Heart left ventricle (tissue), 16 donors: ENCODE data around the gene CNOT3. TPM values are rescaled to one million over a fixed set of nuclear protein-coding genes. Genes with fewer than 3 reads are reported as not detected.

ENCODE experiments used
- ATAC-seq, 4 donors: fragments of 200-7000 bp; cut with Tn5 transposase; one replicate each; pipeline ENCODE4 v1.9.1; 2020 to 2022; ENCODE audit warnings: moderate library complexity in 4 of 4, mild to moderate bottlenecking in 3 of 4, moderate number of reproducible peaks in 1 of 4
- DNase-seq, 5 donors: peaks; one replicate each; pipeline ENCODE4 v3.0.0-alpha.2; 2020
- H3K27ac ChIP-seq, 12 donors: fragments of 200-600 bp; sonication (generic) in 4 of 12; one replicate each; pipeline versions ENCODE4 v1.5.0 to v1.8.0; 2016 to 2022; ENCODE audit warnings: mild to moderate bottlenecking in 2 of 12
- H3K27me3 ChIP-seq, 9 donors: fragments of 200-600 bp; sonication (generic) in 2 of 9; one replicate each; pipeline versions ENCODE4 v1.5.1 to v1.8.0; 2016 to 2022; ENCODE audit warnings: mild to moderate bottlenecking in 3 of 9
- H3K36me3 ChIP-seq, 9 donors: fragments of 200-600 bp; sonication (generic) in 2 of 9; one replicate each; pipeline versions ENCODE4 v1.5.0 to v1.8.0; 2018 to 2022; ENCODE audit warnings: mild to moderate bottlenecking in 2 of 9
- H3K4me1 ChIP-seq, 12 donors: fragments of 200-600 bp; sonication (generic) in 4 of 12; one replicate each; pipeline versions ENCODE4 v1.5.0 to v1.8.0; 2016 to 2022; ENCODE audit warnings: mild to moderate bottlenecking in 3 of 12
- H3K4me3 ChIP-seq, 12 donors: fragments of 200-600 bp; sonication (generic) in 4 of 12; one replicate each; pipeline versions ENCODE4 v1.5.0 to v1.8.0; 2017 to 2022; ENCODE audit warnings: mild to moderate bottlenecking in 9 of 12, moderate library complexity in 4 of 12
- H3K9me3 ChIP-seq, 12 donors: fragments of 200-600 bp; sonication (generic) in 4 of 12; one replicate each; pipeline versions ENCODE4 v1.5.0 to v1.8.0; 2016 to 2022; ENCODE audit warnings: mild to moderate bottlenecking in 1 of 12
- POLR2A ChIP-seq, 2 donors: fragments of 450-650 bp; IDR thresholded peaks; one replicate each; pipeline ENCODE4 v1.6.1; 2017; ENCODE audit warnings: antibody characterized with exemption in 2 of 2, mild to moderate bottlenecking in 2 of 2, moderate library complexity in 2 of 2
- WGBS, 4 donors: extraction: QIAGEN DNeasy Blood & Tissue Kit in 2 of 4; methylation state at CpG; one replicate each; pipeline versions ENCODE4 v1.1.5 to v1.1.7; 2013 to 2018; 5-methylcytosine and 5-hydroxymethylcytosine counted together
- intact Hi-C, 10 donors: fragments of 100-400 bp; cut with DNase I; formaldehyde crosslinking; loops; one replicate each; pipeline versions ENCODE4 v1.11.1 to v1.14.2; 2022
- polyA plus RNA-seq, 2 donors: library from polyadenylated mRNA; stranded (reverse); fragments of 200-250 nt; gene quantifications; one replicate each; pipeline ENCODE4 v1.2.3, GENCODE V29; 2013
- total RNA-seq, 9 donors: library from RNA; depleted of rRNA in 2 of 9; stranded (reverse); fragments of >200 nt in 2 of 9; fragmentation: NEBNext Ultra II Directional in 3 of 9; extraction: Animal tissue kit (Norgen Biotek cat#: 25700) in 3 of 9; gene quantifications; one replicate each; pipeline versions ENCODE4 v1.1.0 to v1.2.4, GENCODE V29; 2016 to 2023
- TF ChIP-seq, protein P1 (sequence below), 12 donors: fragments of 200-600 bp; sonication (generic) in 4 of 12; IDR thresholded peaks; one replicate each; pipeline versions ENCODE4 v1.5.0 to v1.8.0; 2018 to 2022; ENCODE audit warnings: antibody characterized with exemption in 12 of 12, mild to moderate bottlenecking in 5 of 12
- donor health status: ischemic (EF 13 %, LVEDD 7.1; RV severe dilation, severe dysfunction).
- donor health status: healthy with polysubstance abuse.
- donor health status: DM: no; HTN: yes; CAD: no.
- donor health status: DM: no; HTN: no; CAD: no.
- donor health status: ischemic (EF 25% LVEDD 6.9; RV normal size, moderate dysfunction).
- donor health status: ischemic (EF 25% LVEDD 5.7; RV mildly dilated, moderate dysfunction).
- donor health status: healthy.
- donor health status: DM: yes; HTN: yes; CAD: no.
- donor health status: ischemic (EF 35%, LVEDD 5.7; RV mildly dilated, moderate dysfunction).
- donor health status: nonischemic (EF 11% LVEDD 7.7; RV severe dilation, severe dysfunction).
- donor health status: DM: yes; HTN: yes; CAD: no.
- donor health status: PGD.
- donor health status: ischemic (EF 29% LVEDD 5.4; RV normal size, mild dysfunction).
- donor health status: nonischemic (EF 23%, LVEDD 6.1; RV moderate dilation, normal function).

Gene CNOT3
- total and polyA plus RNA-seq, 11 donors = 12.6 to 28.2 (median 18.1) TPM

DNA sequence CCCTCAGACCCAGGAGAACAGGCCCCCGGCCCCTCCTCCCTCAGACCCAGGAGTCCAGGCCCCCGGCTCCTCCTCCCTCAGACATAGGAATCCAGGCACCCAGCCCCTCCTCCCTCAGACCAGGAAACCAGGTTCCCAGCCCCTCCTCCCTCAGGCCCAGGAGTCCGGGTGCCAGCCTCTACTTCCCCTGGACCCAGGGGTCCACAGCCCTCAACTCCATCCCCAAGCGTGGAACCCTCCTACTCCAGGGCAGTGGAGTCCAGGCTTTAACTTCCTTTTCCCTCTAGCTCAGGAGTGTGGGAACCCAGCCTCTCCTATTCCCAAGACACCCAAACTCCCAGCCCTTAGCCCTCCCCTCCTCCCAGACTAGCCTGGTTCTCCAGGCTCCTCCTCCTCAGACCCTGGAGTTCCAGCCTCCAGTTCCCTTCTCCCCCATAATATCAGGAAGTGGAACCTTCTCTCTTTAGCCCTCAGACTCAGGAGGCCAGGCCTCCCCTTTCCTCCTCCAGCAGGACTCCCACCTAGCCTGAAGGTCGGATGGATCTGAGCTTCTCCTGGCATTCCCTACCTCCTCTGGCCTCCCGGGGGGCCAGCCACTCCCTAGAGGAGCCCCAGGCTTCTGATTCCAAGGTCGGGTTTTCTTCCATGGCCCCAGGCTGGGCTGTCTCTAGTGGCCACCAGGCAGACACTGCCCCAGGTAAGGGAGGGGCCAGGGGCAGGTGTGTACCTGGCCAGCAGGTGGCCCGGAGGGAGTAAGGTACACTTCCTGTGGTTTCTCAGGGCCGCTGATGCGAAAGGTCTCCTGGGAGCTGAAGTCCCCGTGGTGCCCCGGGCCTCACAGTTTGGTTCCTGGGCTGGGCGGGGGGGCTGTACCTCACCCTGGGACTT, 35.2 kb downstream of the CNOT3 start, which contains the start of gene TMC4:
TMC4 (minus strand) TSS at position 690 of the 888 bp plus-strand sequence; CDS start at position 647, 43 bp downstream.
- peak in 2 of 5 donors; percentile 51 to 55 for DNase-seq
- peak in 3 of 4 donors; percentile 26 to 55 (median 52) for ATAC-seq
- peaks cover 0 to 17% (median 2%) of the 10 kb centered on the region in 12 donors for H3K4me1 ChIP-seq
- H3K4me3 ChIP-seq = peak within 1 kb of the TSS in 8 of 12 donors; percentile 25 to 51 (median 36)
- no peaks in the 10 kb centered on the region for H3K9me3 ChIP-seq
- peaks cover 0 to 13% (median 0%) of the 10 kb centered on the region in 9 donors for H3K27me3 ChIP-seq
- intact Hi-C loops = loop anchor here in 1 of 10 donors (5.0 kb wide), 1 partner anchor 60 kb away; no protein-coding TSS in a partner anchor
- TF ChIP-seq POLR2A (IDR thresholded peaks at IDR 0.05) = no peak
- TF ChIP-seq, protein P1, sequence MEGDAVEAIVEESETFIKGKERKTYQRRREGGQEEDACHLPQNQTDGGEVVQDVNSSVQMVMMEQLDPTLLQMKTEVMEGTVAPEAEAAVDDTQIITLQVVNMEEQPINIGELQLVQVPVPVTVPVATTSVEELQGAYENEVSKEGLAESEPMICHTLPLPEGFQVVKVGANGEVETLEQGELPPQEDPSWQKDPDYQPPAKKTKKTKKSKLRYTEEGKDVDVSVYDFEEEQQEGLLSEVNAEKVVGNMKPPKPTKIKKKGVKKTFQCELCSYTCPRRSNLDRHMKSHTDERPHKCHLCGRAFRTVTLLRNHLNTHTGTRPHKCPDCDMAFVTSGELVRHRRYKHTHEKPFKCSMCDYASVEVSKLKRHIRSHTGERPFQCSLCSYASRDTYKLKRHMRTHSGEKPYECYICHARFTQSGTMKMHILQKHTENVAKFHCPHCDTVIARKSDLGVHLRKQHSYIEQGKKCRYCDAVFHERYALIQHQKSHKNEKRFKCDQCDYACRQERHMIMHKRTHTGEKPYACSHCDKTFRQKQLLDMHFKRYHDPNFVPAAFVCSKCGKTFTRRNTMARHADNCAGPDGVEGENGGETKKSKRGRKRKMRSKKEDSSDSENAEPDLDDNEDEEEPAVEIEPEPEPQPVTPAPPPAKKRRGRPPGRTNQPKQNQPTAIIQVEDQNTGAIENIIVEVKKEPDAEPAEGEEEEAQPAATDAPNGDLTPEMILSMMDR (IDR thresholded peaks at IDR 0.05) = no peak
- peaks cover 0 to 7% (median 0%) of the 10 kb centered on the region in 9 donors for H3K36me3 ChIP-seq
- WGBS, 4 donors = 12 to 20% (median 16%) methylated on average over 7 to 13 of the region's 13 CpGs
- H3K27ac ChIP-seq = peak within 1 kb of the TSS in 8 of 12 donors; percentile 29 to 78 (median 62)

- DNase-seq (no peak), ATAC-seq (no peak)
- intact Hi-C loops = loop anchor here in 1 of 10 donors (5.0 kb wide), 1 partner anchor 59 kb away; no protein-coding TSS in a partner anchor
- 35 to 48% (median 44%) methylated on average over 10 to 15 of the region's 15 CpGs for WGBS, 4 donors
- H3K4me3 ChIP-seq = peak overlapping the region in 4 of 12 donors; percentile 38 to 51 (median 44)
- H3K27ac ChIP-seq = peak overlapping the region in 3 of 12 donors; percentile 67 to 78 (median 75)
- peaks cover 0 to 11% (median 0%) of the 10 kb centered on the region in 9 donors for H3K36me3 ChIP-seq
- H3K9me3 ChIP-seq = no peaks in the 10 kb centered on the region
- TF ChIP-seq POLR2A (IDR thresholded peaks at IDR 0.05) = no peak
- TF ChIP-seq, protein P1 (IDR thresholded peaks at IDR 0.05) = no peak
- H3K4me1 ChIP-seq = peaks cover 0 to 13% (median 1%) of the 10 kb centered on the region in 12 donors
- peaks cover 0 to 10% (median 0%) of the 10 kb centered on the region in 9 donors for H3K27me3 ChIP-seq
These were observed 35.8 kb downstream of the CNOT3 start for GRCh38 chr19:54173359-54173699.

DNA sequence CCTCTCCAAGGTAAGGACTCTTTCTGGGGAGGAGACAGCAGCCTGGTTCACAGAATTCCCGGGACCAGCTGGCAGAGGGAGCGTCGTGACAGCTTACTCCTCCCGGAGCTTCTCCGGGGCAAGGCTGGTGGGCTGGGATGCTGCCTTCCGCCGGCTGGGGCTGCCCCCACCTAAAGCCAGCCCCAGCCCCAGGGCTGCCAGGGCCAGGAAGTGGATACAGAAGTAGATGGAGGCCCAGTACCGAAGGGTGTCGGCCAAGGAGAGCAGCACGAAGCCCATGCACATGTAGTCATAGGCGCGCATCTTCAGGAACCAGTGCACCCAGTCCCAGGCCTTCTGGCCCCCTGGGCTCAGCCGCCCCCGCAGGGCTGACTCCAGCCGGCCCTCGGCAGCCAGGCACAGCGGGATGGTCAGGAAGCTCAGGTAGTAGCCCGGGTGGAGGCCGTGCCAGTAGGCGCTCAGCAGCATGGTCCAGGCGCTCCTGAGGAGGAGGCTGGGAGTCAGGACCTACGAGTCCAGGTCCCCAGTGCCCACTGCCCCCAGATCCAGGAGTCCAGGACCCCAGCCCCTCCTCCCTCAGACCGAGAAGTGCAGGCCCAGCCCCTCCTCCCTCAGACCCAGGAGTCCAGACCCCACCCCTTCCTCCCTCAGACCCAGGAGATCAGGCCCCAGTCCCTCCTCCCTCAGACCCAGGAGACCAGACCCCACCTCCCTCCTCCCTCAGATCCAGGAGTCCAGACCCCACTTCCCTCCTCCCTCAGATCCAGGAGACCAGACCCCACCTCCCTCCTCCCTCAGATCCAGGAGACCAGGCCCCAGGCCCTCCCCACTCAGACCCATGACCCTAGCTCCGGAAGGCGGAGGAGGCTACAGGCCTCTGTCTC, 36.6 kb downstream of the CNOT3 start:
- WGBS, 4 donors = 55 to 73% (median 69%) methylated on average over 10 to 25 of the region's 25 CpGs
- H3K9me3 ChIP-seq = no peaks in the 10 kb centered on the region
- peaks cover 0 to 10% (median 0%) of the 10 kb centered on the region in 9 donors for H3K27me3 ChIP-seq
- H3K27ac ChIP-seq = no peak overlapping the region
- H3K36me3 ChIP-seq = peaks cover 0 to 17% (median 0%) of the 10 kb centered on the region in 9 donors
- intact Hi-C loops = loop anchor here in 1 of 10 donors (5.0 kb wide), 1 partner anchor 58 kb away; no protein-coding TSS in a partner anchor
- no peak for DNase-seq
- peaks cover 0 to 11% (median 0%) of the 10 kb centered on the region in 12 donors for H3K4me1 ChIP-seq
- H3K4me3 ChIP-seq = no peak overlapping the region
- no peak for TF ChIP-seq POLR2A (IDR thresholded peaks at IDR 0.05)
- TF ChIP-seq, protein P1 (IDR thresholded peaks at IDR 0.05) = no peak
- ATAC-seq = peak in 1 of 4 donors; percentile 8
